MM.1S (cell line): ENCODE data around the gene TMCC1.

Experiments used
- EZH2 ChIP-seq: fragments of 300-600 bp; sonication (generic); optimal IDR thresholded peaks from 2 replicates; pipeline ENCODE3; 2017; ENCODE audit warnings: low read depth, mild to moderate bottlenecking, antibody characterized with exemption, low read length, mixed read lengths
- EZH2phosphoT487 ChIP-seq: fragments of 300-600 bp; sonication (generic); IDR thresholded peaks from 2 replicates; pipeline ENCODE4 v1.6.1; 2018; ENCODE audit warnings: antibody characterized with exemption, low read length
- TF ChIP-seq, protein P1 (sequence below): fragments of 300-600 bp; sonication (generic); IDR thresholded peaks from 2 replicates; pipeline ENCODE4 v1.5.1; 2016; ENCODE audit warnings: antibody characterized with exemption, low read length, mixed read lengths

DNA sequence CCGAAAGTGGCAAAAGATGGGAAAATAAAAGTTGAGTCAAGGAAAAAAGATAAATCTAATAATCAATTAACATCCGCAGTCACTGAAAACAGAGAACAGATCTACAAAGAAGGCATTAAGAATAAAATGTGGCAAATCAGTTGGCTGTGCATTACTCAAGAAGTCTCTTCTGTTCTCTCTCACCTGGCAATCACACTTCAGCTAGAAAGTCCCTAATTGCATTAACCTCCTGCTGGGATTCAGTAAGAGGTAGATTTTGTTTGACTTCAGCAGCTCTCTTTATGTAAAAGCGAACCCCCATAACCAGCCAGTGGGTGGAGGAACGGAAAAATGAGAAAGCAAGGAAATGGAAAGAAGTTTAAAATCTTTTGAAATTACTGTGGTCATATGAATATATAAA is 192.3 kb downstream of the TMCC1 start:
- TF ChIP-seq, protein P1, sequence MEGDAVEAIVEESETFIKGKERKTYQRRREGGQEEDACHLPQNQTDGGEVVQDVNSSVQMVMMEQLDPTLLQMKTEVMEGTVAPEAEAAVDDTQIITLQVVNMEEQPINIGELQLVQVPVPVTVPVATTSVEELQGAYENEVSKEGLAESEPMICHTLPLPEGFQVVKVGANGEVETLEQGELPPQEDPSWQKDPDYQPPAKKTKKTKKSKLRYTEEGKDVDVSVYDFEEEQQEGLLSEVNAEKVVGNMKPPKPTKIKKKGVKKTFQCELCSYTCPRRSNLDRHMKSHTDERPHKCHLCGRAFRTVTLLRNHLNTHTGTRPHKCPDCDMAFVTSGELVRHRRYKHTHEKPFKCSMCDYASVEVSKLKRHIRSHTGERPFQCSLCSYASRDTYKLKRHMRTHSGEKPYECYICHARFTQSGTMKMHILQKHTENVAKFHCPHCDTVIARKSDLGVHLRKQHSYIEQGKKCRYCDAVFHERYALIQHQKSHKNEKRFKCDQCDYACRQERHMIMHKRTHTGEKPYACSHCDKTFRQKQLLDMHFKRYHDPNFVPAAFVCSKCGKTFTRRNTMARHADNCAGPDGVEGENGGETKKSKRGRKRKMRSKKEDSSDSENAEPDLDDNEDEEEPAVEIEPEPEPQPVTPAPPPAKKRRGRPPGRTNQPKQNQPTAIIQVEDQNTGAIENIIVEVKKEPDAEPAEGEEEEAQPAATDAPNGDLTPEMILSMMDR = no peak
- TF ChIP-seq EZH2 (no peak), EZH2phosphoT487 (no peak)
